HG03558 (cell line): ENCODE data around the gene OR4D11.
"Not testable (repeated sequence)": the region's sequence is repeated elsewhere in the genome, so short reads cannot be mapped to it uniquely, and the experiment has no call there.

Source experiments
- ATAC-seq: cut with Tn5 transposase; IDR thresholded peaks from one replicate; pipeline ENCODE4 v1.9.1; 2021; ENCODE audit warnings: moderate number of reproducible peaks; ENCODE audit not compliant: unreplicated experiment; ENCODE audit errors: extremely low read depth

Gene OR4D11

DNA sequence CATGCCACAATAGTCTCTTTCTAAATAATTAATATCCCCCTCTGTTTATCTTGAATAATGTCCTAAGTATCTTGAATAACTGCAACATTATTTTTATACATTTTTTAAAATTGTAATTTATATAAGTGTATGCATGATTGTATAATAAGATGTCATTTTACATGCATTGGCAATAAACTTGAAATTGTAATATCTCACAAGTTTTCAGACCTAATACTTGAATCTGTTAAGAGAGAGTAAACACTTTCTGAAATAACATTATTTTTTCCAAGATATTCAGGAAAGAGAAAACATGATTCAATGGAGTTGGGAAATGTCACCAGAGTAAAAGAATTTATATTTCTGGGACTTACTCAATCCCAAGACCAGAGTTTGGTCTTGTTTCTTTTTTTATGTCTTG is at the start of gene OR4D11:
Gene OR4D11, plus strand, starts transcription at position 301 of the 400 bp plus-strand sequence. Its CDS starts 0 bp downstream, at position 301.
- no peak for ATAC-seq

- no peak for ATAC-seq
These were observed 46.7 kb upstream of the OR4D11 start, which contains the start of gene OR4D6 for GRCh38 chr11:59456661-59457060. TSS of gene OR4D6 (plus strand) at chr11:59456961. CDS start at chr11:59456961, 0 bp downstream.

DNA sequence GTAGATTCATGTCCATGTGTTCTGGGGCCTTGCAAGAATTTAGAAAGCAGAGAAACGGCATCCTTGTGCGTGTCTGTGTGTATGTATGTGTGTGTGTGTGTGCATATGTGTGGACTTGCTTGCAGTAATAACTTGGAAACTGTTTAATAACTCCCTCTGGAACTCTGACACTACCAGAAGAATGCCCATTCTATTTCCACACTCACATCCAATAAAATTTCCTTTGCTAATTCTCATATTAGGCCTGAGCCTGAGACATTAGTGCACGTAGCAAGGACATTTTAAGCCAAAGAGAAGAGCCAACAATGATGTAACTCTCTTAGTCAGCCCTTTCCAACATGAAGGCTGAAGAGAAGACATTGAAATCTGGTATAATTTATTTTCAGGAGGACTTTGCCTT is 43.5 kb upstream of the OR4D11 start:
- ATAC-seq: no peak

- ATAC-seq: no peak
These were observed 40.2 kb upstream of the OR4D11 start for GRCh38 chr11:59463190-59463641.

DNA sequence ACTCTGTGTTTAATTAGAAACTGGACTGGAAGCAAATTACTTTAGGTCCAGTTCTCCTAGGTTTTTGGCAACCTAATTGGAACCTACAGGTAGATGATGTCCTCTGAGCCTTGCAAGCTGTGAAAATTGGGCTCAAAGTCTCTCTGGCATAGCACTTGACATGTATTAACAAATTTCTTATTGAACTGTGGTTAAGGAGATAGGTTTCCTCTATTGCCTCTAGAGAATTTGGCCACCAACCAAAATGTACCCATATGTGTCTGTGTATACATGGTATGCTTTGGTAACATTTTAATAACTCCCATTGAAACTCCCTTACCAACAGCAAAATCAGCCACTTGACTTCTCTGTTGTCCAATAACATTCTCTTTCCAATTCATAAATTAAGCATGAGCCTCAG is 30.4 kb upstream of the OR4D11 start, which contains the start of gene OR4D10:
Gene OR4D10, plus strand, starts transcription at position 301 of the 400 bp plus-strand sequence. CDS start 4,115 bp downstream, outside the sequence.
- no peak for ATAC-seq

- no peak for ATAC-seq
These were observed 28.2 kb upstream of the OR4D11 start for GRCh38 chr11:59475176-59475575.

GRCh38 chr11:59479906-59480305 is 23.5 kb upstream of the OR4D11 start:
- ATAC-seq: no peak

GRCh38 chr11:59480359-59480758 is 23.0 kb upstream of the OR4D11 start:
- no peak for ATAC-seq

DNA sequence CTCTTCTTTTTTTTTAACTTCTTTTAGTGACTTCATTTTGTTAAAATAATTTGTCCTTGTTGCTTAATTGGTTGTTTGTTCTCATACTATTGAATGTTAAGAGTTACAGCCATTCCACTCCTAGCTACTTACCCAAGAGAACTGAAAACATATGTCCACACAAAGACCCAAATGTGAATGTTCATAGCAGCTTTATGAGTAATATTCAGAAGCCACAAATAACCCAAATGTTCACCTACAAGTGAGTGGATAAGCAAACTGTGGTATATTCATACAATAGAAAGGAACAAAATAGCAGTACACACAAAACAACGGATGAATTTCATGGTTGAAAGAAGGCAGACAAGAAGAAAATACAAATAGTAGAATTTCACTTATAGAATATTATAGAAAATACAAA is 1.4 kb upstream of the OR4D11 start:
- no peak for ATAC-seq

DNA sequence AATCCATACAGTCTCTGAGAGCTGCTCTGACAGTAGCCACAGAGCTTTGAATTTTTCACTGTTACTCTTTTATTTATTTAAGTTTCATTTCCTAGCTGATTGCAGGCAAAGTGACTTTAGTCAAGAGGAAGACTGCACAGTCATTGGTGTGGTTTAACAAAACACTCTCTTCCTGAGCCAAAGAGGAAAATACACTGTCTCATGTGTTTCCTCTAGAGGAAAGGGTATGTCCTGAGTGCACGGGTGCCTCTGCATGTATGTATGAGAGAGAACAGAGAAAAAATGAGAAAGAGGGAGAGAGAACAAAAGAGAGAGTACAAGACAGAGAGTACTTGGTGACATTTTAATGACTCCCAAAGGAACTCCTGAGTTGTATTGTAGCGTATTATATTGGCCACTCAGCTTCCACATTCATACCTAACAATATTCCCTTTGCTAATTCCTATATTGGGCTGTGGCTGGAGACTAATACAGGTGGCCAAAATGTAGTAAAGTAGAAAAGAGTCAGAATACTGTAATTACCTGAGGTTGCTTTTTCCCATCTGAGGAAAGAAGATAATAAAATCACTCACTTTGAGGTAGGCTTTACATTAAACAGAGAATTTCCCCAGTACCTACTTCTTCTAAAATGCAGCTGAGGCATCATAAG is 7.7 kb downstream of the OR4D11 start, which contains the start of gene OR4D9:
Gene OR4D9, plus strand, starts transcription at position 599 of the 649 bp plus-strand sequence. CDS start 3,374 bp downstream, outside the sequence.
- no peak for ATAC-seq

DNA sequence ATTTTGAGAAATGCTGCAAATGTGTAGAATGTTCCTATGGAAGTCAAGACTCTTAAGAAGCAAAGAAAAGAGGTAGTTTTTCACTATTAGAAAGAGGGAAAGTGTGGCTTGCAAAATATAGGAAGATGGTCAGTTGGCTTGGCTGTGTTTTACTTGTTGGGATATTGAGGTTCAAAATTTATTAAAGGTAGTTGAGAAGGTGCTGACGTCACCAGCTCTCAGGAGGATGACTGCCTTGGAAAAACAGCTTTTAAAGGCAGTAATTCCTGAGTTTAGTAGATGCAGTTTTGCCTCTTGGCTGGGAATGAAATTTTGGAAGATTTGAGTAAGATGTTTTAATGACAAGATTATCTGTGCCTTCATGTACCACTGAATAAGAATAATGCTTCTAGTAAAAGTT is 8.3 kb downstream of the OR4D11 start:
- no peak for ATAC-seq

- not testable (repeated sequence) for ATAC-seq
These were observed 16.8 kb downstream of the OR4D11 start for GRCh38 chr11:59520139-59520538.

- ATAC-seq: no peak
These were observed 17.4 kb downstream of the OR4D11 start for GRCh38 chr11:59520741-59521140.

DNA sequence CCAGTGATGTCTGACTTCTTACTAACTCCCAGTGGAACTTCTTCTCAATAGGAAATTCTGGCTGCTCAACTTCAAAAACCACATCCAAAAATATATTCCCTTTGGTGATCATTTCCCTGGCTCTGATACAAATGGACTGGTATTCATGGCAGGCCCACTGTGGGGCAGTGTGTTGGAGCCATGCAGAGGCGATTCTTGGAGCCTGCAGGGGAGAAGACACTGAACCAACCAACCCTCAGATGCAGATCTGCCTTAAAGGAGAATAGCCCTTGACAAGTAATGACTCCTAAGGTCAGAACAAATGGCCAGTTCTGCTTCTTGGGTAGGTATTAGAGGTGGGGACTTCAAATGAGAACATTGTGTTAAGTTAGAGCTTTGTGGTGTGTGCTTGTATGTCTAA is 20.2 kb downstream of the OR4D11 start:
- ATAC-seq: no peak

DNA sequence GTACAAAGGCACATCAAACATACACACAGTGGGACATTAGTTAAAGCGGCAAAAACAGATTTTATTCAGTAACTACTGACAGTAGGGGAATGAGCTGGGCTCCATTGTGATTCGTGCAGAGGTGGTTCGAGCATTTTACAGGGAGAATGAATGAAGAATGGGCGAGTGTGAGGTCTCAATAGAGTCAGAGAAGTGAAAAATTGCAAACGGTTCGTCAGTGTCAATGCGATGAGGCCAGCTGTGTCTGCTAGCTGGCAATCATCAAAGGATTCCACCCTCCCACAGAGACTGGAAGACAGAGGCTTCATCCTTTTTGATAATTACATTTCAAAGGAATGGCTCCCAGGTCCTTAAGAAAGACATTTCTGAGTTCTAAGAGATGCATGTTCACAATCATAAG is 25.3 kb downstream of the OR4D11 start:
- no peak for ATAC-seq

DNA sequence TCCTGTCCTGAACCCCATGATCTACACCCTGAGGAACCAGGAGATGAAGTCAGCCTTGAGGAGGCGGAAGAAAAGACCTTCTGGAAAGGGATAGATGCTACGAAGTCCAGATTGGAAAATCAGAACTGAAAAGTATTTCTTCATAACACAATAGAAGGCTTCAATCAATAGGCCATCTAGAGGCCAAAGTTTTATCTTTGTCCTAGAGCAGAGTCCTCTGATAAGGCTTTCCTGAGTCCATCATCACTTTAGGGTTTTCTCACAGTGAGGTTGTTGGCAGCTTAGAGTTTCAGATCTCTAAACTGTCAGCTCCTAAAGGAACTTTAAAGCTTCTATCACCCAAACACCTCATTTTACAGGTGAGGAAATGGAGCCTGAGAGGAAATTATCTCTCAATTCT is 29.2 kb downstream of the OR4D11 start:
- ATAC-seq: no peak

- ATAC-seq: no peak
These were observed 31.3 kb downstream of the OR4D11 start for GRCh38 chr11:59534676-59535075.

- ATAC-seq: no peak
These were observed 38.9 kb downstream of the OR4D11 start for GRCh38 chr11:59542142-59542810.

DNA sequence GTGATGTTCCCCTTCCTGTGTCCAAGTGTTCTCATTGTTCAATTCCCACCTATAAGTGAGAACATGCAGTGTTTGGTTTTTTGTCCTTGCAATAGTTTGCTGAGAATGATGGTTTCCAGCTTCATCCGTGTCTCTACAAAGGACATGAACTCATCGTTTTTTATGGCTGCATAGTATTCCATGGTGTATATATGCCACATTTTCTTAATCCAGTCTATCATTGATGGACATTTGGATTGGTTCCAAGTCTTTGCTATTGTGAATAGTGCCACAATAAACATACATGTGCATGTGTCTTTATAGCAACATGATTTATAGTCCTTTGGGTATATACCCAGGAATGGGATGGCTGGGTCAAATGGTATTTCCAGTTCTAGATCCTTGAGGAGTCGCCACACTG is 40.3 kb downstream of the OR4D11 start:
- ATAC-seq: not testable (repeated sequence)

DNA sequence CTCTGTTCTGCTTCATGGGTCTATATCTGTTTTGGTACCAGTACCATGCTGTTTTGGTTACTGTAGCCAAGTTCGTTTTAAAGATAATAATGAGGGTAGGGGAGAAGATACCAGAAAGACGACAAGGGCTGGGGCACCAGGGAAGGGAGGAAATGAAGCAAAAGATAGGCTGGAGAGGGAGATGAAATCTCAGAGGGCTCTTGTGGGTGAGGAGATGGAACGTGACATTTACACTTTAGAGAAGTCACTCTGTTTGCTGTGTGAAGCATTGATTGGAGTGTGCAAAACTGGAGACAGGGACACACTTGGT is 41.4 kb downstream of the OR4D11 start:
- no peak for ATAC-seq

DNA sequence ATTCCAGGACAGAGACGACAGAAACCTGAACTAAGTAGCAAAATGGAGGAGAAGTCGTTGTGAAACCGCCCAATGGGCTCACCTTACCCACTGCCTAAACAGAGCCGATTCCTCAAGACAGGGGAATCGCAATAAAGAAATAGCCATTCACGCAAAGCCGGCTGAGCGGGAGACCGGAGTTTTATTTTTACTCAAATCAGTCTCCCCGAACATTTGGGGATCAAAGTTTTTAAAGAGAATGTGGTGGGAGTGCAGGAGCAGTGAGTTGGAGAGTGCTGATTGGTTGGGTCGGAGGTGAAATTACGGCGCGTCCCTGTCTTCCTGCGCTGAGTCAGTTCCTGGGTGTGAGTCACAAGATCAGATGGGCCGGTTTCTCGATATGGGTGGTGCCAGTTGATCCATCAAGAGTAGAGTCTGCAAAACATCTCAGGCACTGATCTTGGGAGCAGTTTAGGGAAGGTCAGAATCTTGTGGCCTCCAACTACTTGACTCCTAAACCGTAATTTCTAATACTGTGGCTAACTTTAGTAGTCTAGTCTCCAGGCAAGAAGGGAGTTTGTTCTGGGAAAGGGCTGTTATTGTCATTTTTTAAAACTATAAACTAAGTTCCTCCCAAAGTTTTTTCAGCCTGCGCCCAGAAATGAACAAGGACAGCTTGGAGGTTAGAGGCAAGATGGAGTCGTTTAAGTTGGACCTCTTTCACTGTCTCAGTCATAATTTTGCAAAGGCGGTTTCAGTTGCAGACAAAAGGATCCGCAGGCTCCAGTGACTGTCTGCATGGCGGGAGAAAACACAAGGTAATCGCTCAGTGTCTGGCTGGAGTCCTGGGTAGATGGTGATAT is 42.0 kb downstream of the OR4D11 start:
- ATAC-seq: no peak
